Stomach (tissue), 9 donors: Measurements from ENCODE around the gene ANKLE2. TPM values are rescaled to one million over a fixed set of nuclear protein-coding genes. Genes with fewer than 3 reads are reported as not detected.

ENCODE experiments used
- DNase-seq, 2 donors: peaks; one replicate each; pipeline versions ENCODE4 v3.0.0 to v3.0.0-alpha.2; 2013 to 2019
- H3K27ac ChIP-seq, 5 donors: fragments of 200-600 bp in 4 of 5; sonication (generic) in 4 of 5; one replicate each; pipeline ENCODE4 v1.5.1; 2013 to 2019; ENCODE audit warnings: mild to moderate bottlenecking in 1 of 5, moderate library complexity in 1 of 5
- H3K27me3 ChIP-seq, 3 donors: fragments of 200-600 bp; sonication (generic); one replicate each; pipeline ENCODE4 v1.5.1; 2017 to 2019; ENCODE audit warnings: mixed run types in 1 of 3
- H3K36me3 ChIP-seq, 4 donors: fragments of 200-600 bp; sonication (generic); 1 replicate in 3 of 4; 2 replicates in 1 of 4; pipeline ENCODE4 v1.5.1; 2016 to 2019
- H3K4me1 ChIP-seq, 4 donors: fragments of 200-600 bp; sonication (generic); one replicate each; pipeline ENCODE4 v1.5.1; 2016 to 2019
- H3K4me3 ChIP-seq, 4 donors: fragments of 200-600 bp; sonication (generic) in 3 of 4; one replicate each; pipeline ENCODE4 v1.5.1; 2016 to 2019; ENCODE audit warnings: mild to moderate bottlenecking in 1 of 4
- H3K9me3 ChIP-seq, 4 donors: fragments of 200-600 bp; sonication (generic); one replicate each; pipeline ENCODE4 v1.5.1; 2016 to 2019
- CTCF ChIP-seq, 7 experiments: fragments of 450-650 bp in 4 of 7; fragments of 200-600 bp in 3 of 7; sonication (generic) in 3 of 7; IDR thresholded peaks; one replicate each; pipeline ENCODE4 v1.5.1; 2016 to 2019; ENCODE audit warnings: antibody characterized with exemption in 7 of 7, control low read depth in 2 of 7, mild to moderate bottlenecking in 1 of 7
- EP300 ChIP-seq: sonication (generic); formaldehyde crosslinking; IDR thresholded peaks from one replicate; pipeline ENCODE4 v1.6.1; 2017; ENCODE audit warnings: antibody characterized with exemption
- POLR2A ChIP-seq, 4 donors: fragments of 450-650 bp; IDR thresholded peaks; one replicate each; pipeline ENCODE4 v1.6.1; 2016; ENCODE audit warnings: antibody characterized with exemption in 4 of 4, control low read depth in 2 of 4, mild to moderate bottlenecking in 1 of 4, moderate library complexity in 1 of 4
- POLR2AphosphoS5 ChIP-seq, 3 donors: sonication (generic); formaldehyde crosslinking; IDR thresholded peaks; one replicate each; pipeline ENCODE4 v1.6.1; 2016; ENCODE audit warnings: antibody characterized with exemption in 3 of 3
- WGBS, 5 donors: extraction: QIAGEN DNeasy Blood & Tissue Kit in 3 of 5; methylation state at CpG; one replicate each; pipeline versions ENCODE4 v1.1.5 to v1.1.7; 2013 to 2018; 5-methylcytosine and 5-hydroxymethylcytosine counted together
- intact Hi-C: fragments of 100-400 bp; cut with DNase I; formaldehyde crosslinking; loops from one replicate; pipeline ENCODE4 v1.15.1; 2023; ENCODE audit warnings: low total_unique reads
- polyA plus RNA-seq, 3 donors: library from polyadenylated mRNA; stranded (reverse); fragments of 200-250 nt; gene quantifications; one replicate each; pipeline ENCODE4 v1.2.3, GENCODE V29; 2013
- total RNA-seq, 5 donors: library from RNA; depleted of rRNA; stranded (reverse); fragments of >200 nt; gene quantifications; one replicate each; pipeline versions ENCODE4 v1.1.0 to v1.2.3, GENCODE V29; 2014 to 2016
- donor health status: healthy with polysubstance abuse.
- donor health status: Bipolar disorder and iron deficiency.
- donor health status: healthy.

ANKLE2 gene
- total and polyA plus RNA-seq, 8 donors: 8.1 to 75.9 (median 40.8) TPM

GRCh38 chr12:132726386-132726785 is 35.2 kb downstream of the ANKLE2 start:
- no peak for TF ChIP-seq CTCF (IDR thresholded peaks at IDR 0.05)
- no peak for TF ChIP-seq POLR2AphosphoS5 (IDR thresholded peaks at IDR 0.05)
- TF ChIP-seq POLR2A (IDR thresholded peaks at IDR 0.05): no peak
- no peak for TF ChIP-seq EP300
- H3K9me3 ChIP-seq: no peaks in the 10 kb centered on the region
- no peak overlapping the region for H3K4me3 ChIP-seq
- intact Hi-C loops: no loop called here
- H3K36me3 ChIP-seq: peaks cover 82 to 97% (median 96%) of the 10 kb centered on the region in 4 donors
- H3K4me1 ChIP-seq: no peaks in the 10 kb centered on the region
- no peaks in the 10 kb centered on the region for H3K27me3 ChIP-seq
- DNase-seq: no peak
- H3K27ac ChIP-seq: no peak overlapping the region
- 94 to 96% (median 95%) methylated on average over 12 of the region's 12 CpGs for WGBS, 5 donors

DNA sequence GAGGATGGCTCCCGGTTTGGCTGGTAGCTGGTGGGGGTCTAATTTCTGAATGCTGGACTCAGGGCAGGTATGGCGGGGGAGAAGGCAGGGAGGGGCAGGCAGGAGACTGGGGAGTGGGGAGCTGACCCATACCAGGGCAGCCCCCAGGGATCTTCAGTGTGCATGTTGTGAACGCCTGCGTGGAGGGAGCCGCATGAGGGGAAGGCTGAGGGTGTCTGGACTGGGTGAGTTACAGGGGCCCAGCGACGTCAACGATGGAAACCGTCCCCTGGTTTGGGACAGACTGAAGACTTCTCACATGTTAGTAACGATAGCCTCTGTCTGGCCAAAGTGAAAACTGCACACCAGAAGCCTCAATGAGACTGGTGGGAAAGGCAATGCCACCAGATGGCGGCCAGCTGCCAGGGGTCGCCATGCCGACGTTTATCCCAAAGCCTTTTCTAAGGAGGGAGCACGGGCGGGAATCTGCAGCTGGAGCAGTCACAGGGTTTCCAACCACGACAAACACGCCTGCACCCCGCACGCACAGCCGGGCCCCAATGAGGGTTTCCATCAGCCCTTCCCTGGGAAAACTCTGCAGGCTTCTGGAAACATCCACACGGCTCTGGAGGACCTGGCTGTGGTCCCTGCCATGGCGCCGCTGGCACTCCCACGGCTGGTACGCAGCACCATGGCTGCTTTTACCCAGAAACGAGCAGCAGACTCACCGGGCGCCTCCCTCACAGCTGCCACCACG is 37.0 kb downstream of the ANKLE2 start:
- peaks cover 76 to 97% (median 96%) of the 10 kb centered on the region in 4 donors for H3K36me3 ChIP-seq
- 86 to 93% (median 88%) methylated on average over 29 to 30 of the region's 30 CpGs for WGBS, 5 donors
- intact Hi-C loops: no loop called here

GRCh38 chr12:132723764-132724140 is 37.9 kb downstream of the ANKLE2 start:
- H3K4me1 ChIP-seq: no peaks in the 10 kb centered on the region
- H3K27ac ChIP-seq: no peak overlapping the region
- intact Hi-C loops: no loop called here
- H3K27me3 ChIP-seq: no peaks in the 10 kb centered on the region
- TF ChIP-seq EP300 (no peak), POLR2AphosphoS5 (IDR thresholded peaks at IDR 0.05) (no peak), CTCF (IDR thresholded peaks at IDR 0.05) (no peak), POLR2A (IDR thresholded peaks at IDR 0.05) (no peak)
- H3K4me3 ChIP-seq: no peak overlapping the region
- H3K36me3 ChIP-seq: peaks cover 79 to 100% (median 100%) of the 10 kb centered on the region in 4 donors
- 73 to 89% (median 83%) methylated on average over 2 of the region's 2 CpGs for WGBS, 5 donors
- no peaks in the 10 kb centered on the region for H3K9me3 ChIP-seq
- no peak for DNase-seq

More for the DNA sequence above, 37.0 kb downstream of the ANKLE2 start:
- no peaks in the 10 kb centered on the region for H3K4me1 ChIP-seq
- no peak overlapping the region for H3K27ac ChIP-seq
- H3K9me3 ChIP-seq: no peaks in the 10 kb centered on the region
- no peaks in the 10 kb centered on the region for H3K27me3 ChIP-seq
- no peak for TF ChIP-seq EP300
- no peak for TF ChIP-seq POLR2AphosphoS5 (IDR thresholded peaks at IDR 0.05)
- TF ChIP-seq CTCF (IDR thresholded peaks at IDR 0.05): no peak
- TF ChIP-seq POLR2A (IDR thresholded peaks at IDR 0.05): no peak
- no peak overlapping the region for H3K4me3 ChIP-seq
- DNase-seq: no peak

GRCh38 chr12:132723015-132723763 is 38.4 kb downstream of the ANKLE2 start:
- no peaks in the 10 kb centered on the region for H3K9me3 ChIP-seq
- TF ChIP-seq CTCF (IDR thresholded peaks at IDR 0.05) (no peak), POLR2AphosphoS5 (IDR thresholded peaks at IDR 0.05) (no peak)
- no peak overlapping the region for H3K27ac ChIP-seq
- peaks cover 73 to 100% (median 98%) of the 10 kb centered on the region in 4 donors for H3K36me3 ChIP-seq
- DNase-seq: no peak
- 86 to 89% (median 87%) methylated on average over 23 to 30 of the region's 30 CpGs for WGBS, 5 donors
- no peak overlapping the region for H3K4me3 ChIP-seq
- no peaks in the 10 kb centered on the region for H3K27me3 ChIP-seq
- no peaks in the 10 kb centered on the region for H3K4me1 ChIP-seq
- intact Hi-C loops: no loop called here
